Occipital lobe (tissue), 2 donors: ENCODE measurements around the gene XRCC4. TPM values are rescaled to one million over a fixed set of nuclear protein-coding genes. Genes with fewer than 3 reads are reported as not detected.

Experiments used
- DNase-seq: peaks from one replicate; lab custom pipeline; 2025; lab: John Stamatoyannopoulos, UW
- total RNA-seq: library from RNA; depleted of rRNA; stranded (reverse); fragments of >200 nt; gene quantifications from one replicate; pipeline ENCODE4 v1.2.3, GENCODE V29; 2014

XRCC4 gene
- total RNA-seq, 1 donor from 2014 or later = 7.8 TPM

DNA sequence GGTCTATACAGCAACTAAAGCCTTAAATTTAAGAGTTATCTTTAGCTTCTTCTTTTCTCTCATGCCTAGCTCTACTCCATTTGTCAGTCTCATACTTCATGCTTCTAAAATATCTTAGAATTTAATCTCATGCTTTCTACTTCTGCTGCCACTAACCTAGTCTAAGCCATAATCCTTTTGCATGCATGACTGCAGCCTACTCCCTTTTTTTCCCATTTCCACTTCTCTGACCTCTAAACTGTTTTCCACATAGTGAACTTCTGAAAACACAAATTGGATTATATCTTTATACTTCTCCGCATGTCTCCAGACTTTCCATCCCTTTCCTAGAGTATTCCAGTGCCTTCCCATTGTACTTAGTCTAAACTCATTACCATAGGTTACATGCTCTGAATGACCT is 193.0 kb downstream of the XRCC4 start:
- DNase-seq = no peak

DNA sequence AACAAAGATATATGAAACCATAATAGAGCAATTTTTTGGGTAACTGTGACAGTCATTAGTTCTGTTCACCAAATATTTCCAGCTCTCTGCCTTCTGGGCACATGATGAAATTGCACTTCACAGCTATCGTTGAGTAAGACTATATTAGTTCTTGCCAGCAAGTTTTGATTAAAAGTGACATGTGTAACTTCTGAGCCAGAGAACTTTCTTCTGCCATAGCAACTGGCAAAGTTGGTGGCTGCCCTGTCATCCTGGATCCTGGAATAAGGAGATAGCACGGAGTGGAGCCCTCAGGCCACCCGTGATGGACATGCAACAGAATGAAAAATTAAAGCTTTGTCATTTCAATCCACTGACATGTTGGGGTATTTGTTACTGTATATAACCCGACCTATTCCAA is 199.8 kb downstream of the XRCC4 start:
- no peak for DNase-seq

GRCh38 chr5:83277953-83278352 is 200.6 kb downstream of the XRCC4 start:
- no peak for DNase-seq

- no peak for DNase-seq
Observed at GRCh38 chr5:83281176-83281575, 203.8 kb downstream of the XRCC4 start.

GRCh38 chr5:83281658-83282057 is 204.3 kb downstream of the XRCC4 start:
- no peak for DNase-seq

GRCh38 chr5:83283761-83284160 is 206.4 kb downstream of the XRCC4 start:
- DNase-seq = no peak

- no peak for DNase-seq
Observed at GRCh38 chr5:83285661-83286398, 208.5 kb downstream of the XRCC4 start.

GRCh38 chr5:83294246-83294645 is 216.9 kb downstream of the XRCC4 start:
- DNase-seq = no peak

DNA sequence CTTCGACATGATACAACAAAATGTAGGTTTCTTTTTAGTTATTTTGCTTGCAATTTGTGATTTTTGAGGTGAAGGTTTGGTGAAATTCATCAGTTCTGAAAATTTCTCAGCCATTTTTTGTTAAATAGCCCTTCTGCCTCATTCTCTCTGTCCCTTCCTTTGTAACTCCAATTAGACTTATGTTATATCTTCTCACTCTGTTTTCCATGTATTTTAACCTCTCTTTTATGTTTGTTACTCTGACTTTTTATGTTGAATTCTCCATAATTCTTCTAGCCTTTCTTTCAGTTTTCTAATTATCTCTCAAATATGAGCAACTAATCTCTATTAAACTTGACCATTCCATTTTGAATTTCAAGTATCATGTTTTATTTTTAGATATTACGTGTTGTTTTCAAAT is 222.0 kb downstream of the XRCC4 start:
- DNase-seq = no peak

GRCh38 chr5:83306572-83307241 is 229.4 kb downstream of the XRCC4 start:
- no peak for DNase-seq

DNA sequence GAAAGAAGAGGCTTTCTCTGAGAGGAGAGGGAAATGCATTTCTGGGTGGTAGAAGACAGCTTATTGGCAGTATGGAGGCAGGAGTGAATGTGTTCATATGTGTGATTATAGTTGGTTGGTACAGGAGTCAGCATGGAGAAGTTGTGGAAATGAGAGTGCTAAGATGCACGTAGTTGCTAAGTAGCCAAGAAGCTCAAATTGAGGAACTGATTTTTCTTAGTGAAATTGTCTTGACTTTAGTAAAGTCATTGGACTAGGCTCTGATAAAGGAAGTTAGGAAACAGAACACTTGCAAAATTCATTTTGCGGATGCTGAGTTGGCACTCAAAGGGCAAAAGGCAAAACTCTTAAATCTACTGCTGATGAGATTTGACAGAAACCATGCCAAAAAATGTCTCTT is 235.3 kb downstream of the XRCC4 start:
- no peak for DNase-seq

DNA sequence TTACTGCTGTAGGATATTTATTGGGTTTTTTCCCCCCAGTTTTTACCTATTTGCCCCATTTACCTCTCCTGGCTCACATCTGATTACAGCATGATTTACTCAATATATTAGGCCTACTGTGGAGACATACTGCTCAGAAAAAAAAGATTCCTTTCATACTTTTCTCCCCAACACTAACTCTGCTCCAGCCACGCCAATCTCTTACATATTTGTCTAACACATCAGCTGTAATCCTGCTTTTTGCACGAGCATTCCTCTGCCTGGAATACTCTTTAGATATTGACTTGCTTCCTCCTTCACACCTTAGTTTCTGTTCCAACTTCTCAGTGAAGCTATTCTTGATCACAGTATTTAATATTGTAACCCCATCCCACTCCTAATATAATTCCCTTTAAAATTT is 236.1 kb downstream of the XRCC4 start:
- DNase-seq = no peak

GRCh38 chr5:83321483-83322055 is 244.2 kb downstream of the XRCC4 start:
- DNase-seq = no peak

DNA sequence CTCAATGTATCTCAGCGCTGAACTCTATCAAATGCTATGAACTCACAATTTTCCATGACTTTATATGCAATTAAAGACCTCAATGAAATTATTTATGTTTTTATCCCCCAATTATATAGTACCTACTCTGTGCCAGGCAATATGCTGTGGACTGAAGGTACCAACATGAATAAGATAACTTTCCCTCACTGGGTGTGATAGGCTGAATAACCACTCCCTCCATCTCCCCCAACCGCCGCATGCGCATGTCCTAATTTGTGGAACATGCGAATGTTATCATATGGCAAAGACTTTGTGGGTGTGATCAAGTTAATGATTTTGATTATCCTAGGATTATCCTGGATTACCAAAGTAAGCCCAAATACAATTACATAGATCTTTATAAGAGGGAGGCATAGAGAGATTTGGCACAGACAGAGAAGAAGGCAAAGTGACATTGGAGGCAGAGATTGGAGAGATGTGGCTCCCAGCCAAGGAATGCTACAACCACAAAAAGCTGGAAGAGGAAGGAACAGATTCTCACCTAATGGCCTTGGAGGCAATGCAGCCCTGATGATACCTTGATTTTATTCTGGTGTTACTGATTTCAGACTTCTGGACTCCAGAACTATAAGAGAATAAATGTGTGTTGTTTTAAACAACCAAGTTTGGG is 245.1 kb downstream of the XRCC4 start:
- DNase-seq = no peak

DNA sequence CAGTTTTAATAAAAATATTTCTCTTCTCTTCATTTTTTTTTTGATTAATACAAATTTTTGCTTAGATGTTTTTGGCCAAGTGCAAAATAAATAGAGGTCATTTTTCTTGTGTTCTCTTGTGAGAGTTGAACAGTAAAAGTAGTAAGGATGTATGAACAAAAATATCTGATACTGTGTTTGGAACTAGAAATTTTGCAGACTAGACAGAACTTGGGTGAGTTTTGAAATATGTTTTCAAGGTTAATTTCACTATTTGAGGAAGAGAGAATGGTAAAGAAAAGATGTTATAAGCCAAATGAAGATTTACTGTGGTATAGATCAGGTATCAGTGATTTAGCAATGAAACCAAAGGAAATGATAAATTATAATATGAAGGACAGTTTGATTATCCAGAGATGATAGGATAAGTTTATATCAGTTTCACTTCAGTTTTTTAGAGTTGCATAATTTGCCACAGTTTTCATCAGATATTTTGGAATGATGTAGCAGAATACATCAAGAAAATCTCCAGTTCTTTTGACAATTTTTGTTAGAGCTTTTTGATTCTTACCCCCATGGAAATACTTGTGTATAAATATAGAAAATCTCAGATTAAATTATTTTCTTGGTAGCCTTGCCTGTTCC is 246.3 kb downstream of the XRCC4 start:
- no peak for DNase-seq

GRCh38 chr5:83331842-83332241 is 254.5 kb downstream of the XRCC4 start:
- no peak for DNase-seq

GRCh38 chr5:83337453-83338035 is 260.2 kb downstream of the XRCC4 start:
- no peak for DNase-seq

DNA sequence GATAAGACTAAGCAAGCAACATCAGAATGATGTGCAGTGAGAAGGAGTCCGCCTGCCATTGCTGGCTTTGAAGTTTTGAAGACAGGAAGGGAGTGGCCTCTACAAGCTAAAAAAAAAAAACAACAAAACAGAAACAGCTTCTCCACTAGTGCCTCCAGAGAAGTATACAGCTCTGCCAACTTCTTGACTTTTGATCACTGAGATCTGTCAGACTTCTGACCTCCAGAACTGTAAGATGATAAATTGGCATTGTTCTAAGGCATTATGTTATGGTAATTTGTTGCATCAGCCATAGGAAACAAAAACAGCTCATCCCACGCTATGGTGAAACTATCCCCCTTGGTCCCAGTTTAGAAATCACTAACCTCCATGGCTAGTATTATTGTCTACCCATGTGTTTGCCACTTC is 263.2 kb downstream of the XRCC4 start:
- DNase-seq = no peak

GRCh38 chr5:83341815-83342334 is 264.5 kb downstream of the XRCC4 start:
- no peak for DNase-seq

GRCh38 chr5:83342465-83342864 is 265.1 kb downstream of the XRCC4 start:
- no peak for DNase-seq

DNA sequence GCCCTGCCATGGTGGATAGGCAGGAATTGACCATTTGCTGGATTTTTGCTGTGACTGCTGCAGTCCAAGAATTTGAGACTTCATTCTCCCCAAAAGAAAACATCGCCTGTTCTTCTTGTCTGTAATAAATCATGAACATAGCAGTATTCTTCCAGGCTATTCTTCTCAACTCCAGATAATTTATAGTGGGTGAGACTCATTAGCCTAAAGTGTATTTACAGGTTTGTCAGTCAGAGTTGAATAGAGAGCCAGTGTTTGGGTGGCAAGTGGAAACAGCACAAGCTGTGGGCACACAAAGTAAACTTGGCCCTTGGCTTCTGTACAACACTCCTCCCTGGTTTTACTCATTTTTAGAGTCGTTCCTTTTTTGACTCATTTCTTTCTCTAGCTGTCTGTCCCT is 266.0 kb downstream of the XRCC4 start:
- no peak for DNase-seq
